Measurements from ENCODE around the gene LMOD3. TPM values are rescaled to one million over a fixed set of nuclear protein-coding genes. Genes with fewer than 3 reads are reported as not detected.

The LMOD3 gene
- total RNA-seq, 1 donor: not detected

- DNase-seq (ENCODE audit: low read depth): peak; percentile 71
- H3K4me3 ChIP-seq (ENCODE audit: low read depth, low read length): no peak overlapping the region
- TF ChIP-seq CTCF (IDR thresholded peaks at IDR 0.05; ENCODE audit: insufficient read depth, low read length): peak; percentile 96
Measured at GRCh38 chr3:69161587-69162307, 39.4 kb upstream of the LMOD3 start.

GRCh38 chr3:69160525-69160924, 38.1 kb upstream of the LMOD3 start:
- H3K4me3 ChIP-seq (ENCODE audit: low read depth, low read length): no peak overlapping the region
- DNase-seq (ENCODE audit: low read depth): no peak
- TF ChIP-seq CTCF (IDR thresholded peaks at IDR 0.05; ENCODE audit: insufficient read depth, low read length): no peak

GRCh38 chr3:69160107-69160506, 37.7 kb upstream of the LMOD3 start:
- no peak for DNase-seq (ENCODE audit: low read depth)

GRCh38 chr3:69149586-69149985, 27.2 kb upstream of the LMOD3 start:
- no peak for TF ChIP-seq CTCF (IDR thresholded peaks at IDR 0.05; ENCODE audit: insufficient read depth, low read length)
- no peak for DNase-seq (ENCODE audit: low read depth)

More at GRCh38 chr3:69160107-69160506, 37.7 kb upstream of the LMOD3 start:
- H3K4me3 ChIP-seq (ENCODE audit: low read depth, low read length): no peak overlapping the region
- no peak for TF ChIP-seq CTCF (IDR thresholded peaks at IDR 0.05; ENCODE audit: insufficient read depth, low read length)

GRCh38 chr3:69145688-69146087, 23.3 kb upstream of the LMOD3 start:
- no peak overlapping the region for H3K4me3 ChIP-seq (ENCODE audit: low read depth, low read length)
- no peak for DNase-seq (ENCODE audit: low read depth)
- TF ChIP-seq CTCF (IDR thresholded peaks at IDR 0.05; ENCODE audit: insufficient read depth, low read length): no peak

More at GRCh38 chr3:69149586-69149985, 27.2 kb upstream of the LMOD3 start:
- no peak overlapping the region for H3K4me3 ChIP-seq (ENCODE audit: low read depth, low read length)

- no peak overlapping the region for H3K4me3 ChIP-seq (ENCODE audit: low read depth, low read length)
- no peak for DNase-seq (ENCODE audit: low read depth)
- TF ChIP-seq CTCF (IDR thresholded peaks at IDR 0.05; ENCODE audit: insufficient read depth, low read length): no peak
Measured at GRCh38 chr3:69144631-69145245, 22.3 kb upstream of the LMOD3 start.
